HL-60/S4 treated with retinoic acid at 250 ng/mL for 4 days and 3 days (cell line): ENCODE results near the gene TPO.
"Not testable (repeated sequence)": the region's sequence is repeated elsewhere in the genome, so short reads cannot be mapped to it uniquely, and the experiment has no call there.

Experiments used
- in situ Hi-C: fragments of 300-500 bp; cut with MboI; formaldehyde crosslinking; loops from 2 replicates; pipeline ENCODE4 v1.7.0; 2022; ENCODE audit warnings: low sequenced_read_pairs

TPO gene

DNA sequence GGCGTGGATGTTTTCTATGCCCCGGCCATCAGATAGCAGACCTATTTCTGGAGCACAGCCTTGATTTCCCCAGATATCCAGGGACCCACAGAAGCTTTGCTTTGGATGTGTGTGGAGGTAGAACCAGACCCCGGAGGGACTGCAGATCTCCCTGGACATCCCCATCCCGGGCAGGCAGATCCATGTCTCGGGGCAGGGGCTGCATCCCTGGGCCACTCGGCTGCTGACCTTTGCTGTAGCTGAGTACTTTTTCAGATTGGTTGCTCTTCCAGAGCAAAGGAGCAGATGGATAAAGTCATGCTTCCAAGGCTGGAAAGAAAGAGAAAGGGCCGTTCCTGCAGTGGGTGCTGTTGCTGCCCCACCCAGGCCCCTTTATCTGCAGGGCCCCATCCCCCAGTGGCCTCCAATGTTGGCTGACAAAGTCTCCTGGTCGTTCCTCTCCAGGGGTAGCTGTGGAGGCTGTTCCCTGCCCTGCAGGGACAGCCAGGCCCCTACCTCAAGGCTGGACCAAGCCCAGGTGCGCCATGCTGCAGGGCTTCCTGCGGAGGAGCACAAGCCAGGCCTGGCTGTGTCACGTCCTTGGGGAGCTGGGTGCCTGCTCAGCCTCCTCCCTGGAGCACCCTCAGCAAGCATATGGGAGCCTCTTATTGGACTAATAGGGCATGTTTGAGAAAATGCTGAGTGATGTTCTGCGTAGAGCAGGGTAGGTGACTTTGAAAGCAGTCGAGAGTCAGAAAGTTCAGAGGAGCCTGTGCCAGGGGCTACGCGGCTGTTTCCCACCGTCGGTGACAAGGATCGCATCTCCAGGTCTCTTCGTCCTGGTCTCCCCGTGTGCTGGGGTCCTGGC, 68.4 kb downstream of the TPO start:
- in situ Hi-C loops = no loop called here

DNA sequence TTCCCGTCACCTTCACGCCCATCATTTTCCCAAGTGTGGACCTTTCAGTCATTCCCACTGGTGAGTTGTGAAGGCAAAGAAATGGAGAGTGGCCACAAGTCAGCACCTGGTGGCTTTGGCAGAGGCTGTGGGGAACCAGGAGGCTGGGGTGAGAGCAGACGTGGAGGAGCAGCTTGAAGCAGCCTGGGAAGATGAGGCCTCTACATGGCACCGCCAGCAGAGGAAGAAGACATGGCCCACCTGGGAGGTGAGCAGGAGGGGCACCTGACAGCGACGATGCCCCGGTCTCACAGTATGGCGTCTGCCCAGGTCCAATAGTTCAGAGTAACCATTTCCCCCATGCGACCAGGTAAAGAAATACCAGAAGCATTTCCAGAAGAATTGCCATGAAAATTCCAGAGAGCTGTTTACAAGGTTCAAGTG, 69.0 kb downstream of the TPO start:
- in situ Hi-C loops = no loop called here

- in situ Hi-C loops = no loop called here
Measured at GRCh38 chr2:1482981-1483380, 69.7 kb downstream of the TPO start.

GRCh38 chr2:1483551-1483950, 70.3 kb downstream of the TPO start:
- in situ Hi-C loops = no loop called here

- in situ Hi-C loops = no loop called here
Measured at GRCh38 chr2:1484131-1484884, 71.0 kb downstream of the TPO start.

DNA sequence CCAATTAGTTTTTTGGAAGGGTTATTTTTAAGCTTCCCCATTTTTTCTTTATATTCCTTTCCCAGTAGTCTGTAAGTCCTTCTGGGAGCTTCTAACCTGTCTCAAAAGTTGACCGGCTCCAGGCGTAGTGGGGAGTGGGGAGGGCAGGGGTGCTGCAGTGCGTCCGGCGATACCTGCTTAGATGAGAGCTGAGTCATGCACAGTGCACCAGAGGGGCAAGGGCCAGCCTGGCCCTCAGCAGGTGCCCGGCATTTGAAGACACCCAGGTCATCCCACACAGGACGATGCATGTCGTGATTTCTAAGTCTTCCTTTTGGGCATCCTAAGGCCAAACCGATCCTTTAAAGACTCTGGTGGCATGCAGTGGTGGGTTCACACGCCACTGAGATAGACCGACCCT, 73.4 kb downstream of the TPO start:
- in situ Hi-C loops = no loop called here

GRCh38 chr2:1487758-1488157, 74.5 kb downstream of the TPO start:
- in situ Hi-C loops = no loop called here

- in situ Hi-C loops = no loop called here
Measured at GRCh38 chr2:1488181-1488671, 75.0 kb downstream of the TPO start.

DNA sequence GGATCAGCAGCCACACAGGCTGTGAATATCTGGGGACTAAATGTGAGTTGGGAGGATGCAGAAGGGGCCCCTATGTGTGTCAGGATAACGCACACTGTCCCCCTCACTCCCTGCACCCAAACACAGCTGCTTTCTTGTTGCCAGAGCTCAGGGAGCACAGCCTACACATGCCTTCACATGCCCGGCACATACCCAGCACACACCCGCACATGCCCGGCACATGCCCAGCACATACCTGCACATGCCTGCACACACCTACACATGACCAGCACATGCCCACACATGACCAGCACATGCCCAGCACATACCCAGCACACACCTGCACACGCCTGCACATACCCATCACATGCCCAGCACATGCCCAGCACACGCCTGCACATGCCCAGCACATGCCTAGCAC, 75.6 kb downstream of the TPO start:
- in situ Hi-C loops = no loop called here

- in situ Hi-C loops = no loop called here
Measured at GRCh38 chr2:1489486-1489885, 76.2 kb downstream of the TPO start.

- in situ Hi-C loops = not testable (repeated sequence)
Measured at GRCh38 chr2:1490381-1490780, 77.1 kb downstream of the TPO start.

DNA sequence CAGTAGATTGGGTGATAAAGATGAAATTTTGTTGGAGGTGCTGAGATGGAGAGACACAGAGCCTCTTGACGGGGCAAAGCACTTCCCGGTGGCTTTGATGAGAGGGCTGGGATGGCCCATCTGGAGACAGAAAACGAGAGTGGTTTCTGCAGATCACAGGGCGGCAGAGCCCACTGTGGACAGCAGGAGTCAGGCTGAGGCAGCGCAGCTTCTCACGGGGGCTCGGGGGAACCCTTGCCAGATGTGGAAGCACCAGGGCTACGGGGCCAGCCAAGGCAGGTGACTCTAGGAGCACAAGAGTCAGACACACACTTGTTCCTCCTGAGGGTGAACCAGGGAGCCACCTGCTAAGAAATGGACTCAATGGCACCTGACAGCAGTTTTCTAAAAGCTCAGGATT, 78.5 kb downstream of the TPO start:
- in situ Hi-C loops = no loop called here

DNA sequence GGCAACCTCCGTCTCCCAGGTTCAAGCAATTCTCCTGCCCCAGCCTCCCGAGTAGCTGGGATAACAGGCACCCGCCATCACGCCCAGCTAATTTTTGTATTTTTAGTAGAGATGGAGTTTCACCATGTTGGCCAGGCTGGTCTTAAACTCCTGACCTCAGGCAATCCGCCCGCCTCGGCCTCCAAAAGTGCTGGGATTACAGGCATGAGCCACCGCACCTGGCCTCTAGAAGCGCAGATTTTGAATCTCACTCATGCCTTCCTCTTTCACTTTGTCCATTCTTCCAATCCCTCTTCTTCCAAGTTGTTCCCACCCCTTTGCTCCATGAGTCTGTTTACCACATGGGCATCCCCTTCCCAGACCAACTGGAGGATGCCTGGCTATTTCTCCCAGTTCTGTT, 79.0 kb downstream of the TPO start:
- in situ Hi-C loops = not testable (repeated sequence)

DNA sequence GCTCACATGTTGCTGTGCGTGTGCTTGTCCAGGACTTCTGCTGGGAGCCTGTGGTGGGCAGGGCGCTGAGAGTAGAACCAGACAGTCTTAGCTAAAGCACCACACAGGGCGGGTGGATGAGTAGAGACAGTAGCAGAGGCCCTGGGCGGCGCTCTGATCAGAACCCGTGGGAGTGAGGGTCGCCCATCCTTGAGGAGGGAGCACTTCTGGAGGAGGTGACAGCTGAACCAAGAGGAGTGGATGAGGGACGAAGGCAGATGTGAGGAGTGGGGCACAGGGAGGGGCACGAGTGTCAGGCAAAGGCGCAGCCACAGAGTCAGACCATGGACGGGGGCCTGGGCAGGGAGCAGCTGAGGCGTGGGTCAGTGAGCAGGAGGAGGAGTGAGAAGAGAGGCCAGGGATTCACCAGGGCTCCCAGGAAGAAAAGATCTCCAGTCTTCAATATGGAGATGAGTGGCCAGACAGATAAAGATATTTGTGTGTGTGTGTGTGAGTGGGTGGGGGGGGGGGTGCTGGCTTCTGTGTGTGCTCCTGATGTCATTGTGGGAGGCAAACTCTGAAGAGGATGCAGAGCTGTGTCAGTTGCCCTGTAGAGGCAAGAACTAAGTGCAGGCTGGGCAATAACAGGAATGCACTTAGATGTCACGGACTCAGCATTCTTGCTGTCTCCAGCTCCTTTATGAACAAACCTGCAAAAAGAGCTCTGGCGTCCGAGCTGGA, 79.6 kb downstream of the TPO start:
- in situ Hi-C loops = no loop called here

DNA sequence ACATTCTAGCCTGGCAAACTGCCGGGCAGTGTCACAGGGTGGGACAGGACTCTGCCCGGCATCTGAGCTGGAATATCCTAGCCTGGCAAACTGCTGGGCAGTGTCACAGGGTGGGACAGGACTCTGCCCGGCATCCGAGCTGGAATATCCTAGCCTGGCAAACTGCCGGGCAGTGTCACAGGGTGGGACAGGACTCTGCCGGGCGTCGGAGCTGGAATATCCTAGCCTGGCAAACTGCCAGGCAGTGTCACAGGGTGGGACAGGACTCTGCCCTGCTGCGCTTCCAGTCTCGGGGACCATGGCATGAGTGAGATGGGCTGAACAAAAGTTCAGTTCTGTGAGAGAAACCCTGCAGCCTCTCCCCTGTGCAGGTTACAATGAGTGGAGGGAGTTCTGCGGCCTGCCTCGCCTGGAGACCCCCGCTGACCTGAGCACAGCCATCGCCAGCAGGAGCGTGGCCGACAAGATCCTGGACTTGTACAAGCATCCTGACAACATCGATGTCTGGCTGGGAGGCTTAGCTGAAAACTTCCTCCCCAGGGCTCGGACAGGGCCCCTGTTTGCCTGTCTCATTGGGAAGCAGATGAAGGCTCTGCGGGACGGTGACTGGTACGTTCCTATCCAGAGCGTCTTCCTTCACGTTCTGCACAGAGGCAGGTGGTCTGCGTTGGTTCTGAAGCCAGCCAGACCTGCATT, 80.3 kb downstream of the TPO start:
- in situ Hi-C loops = no loop called here

GRCh38 chr2:1494257-1494656, 81.0 kb downstream of the TPO start:
- in situ Hi-C loops = no loop called here

DNA sequence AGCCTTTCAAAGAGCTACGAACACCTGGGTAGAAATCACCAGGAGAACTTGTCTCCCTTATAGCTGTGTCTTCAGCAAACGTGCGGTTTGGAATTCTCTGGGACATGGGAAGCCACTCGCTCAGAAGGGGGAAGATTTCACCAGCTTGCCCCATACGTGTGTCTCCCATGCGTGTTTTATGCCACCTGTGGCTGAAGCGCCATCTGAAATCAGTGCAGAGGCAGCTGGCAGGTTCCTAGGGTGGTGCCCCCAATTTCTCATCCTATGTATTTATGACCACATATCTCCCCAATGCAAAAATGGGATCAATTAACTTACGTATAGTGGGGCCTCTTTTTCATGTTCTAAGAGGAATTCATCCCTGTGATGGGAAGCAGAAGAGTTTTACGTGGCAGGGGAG, 81.6 kb downstream of the TPO start:
- in situ Hi-C loops = no loop called here

GRCh38 chr2:1495676-1496358, 82.6 kb downstream of the TPO start:
- in situ Hi-C loops = no loop called here

DNA sequence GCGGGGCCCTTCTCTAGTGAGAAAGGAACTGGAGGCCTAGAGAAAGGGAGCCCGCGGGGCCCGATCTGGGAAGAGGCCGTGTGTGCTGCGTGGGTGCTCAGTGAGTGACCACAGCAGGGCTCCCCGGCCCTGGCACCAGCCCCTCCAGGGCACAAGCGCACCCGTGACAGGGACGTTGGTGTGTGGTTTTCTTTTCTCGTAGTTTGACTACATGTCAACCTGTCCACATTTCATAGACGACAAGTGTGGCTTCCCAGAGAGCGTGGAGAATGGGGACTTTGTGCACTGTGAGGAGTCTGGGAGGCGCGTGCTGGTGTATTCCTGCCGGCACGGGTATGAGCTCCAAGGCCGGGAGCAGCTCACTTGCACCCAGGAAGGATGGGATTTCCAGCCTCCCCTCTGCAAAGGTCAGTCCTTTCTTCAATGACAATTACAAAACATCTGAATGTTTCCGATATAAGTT, 83.1 kb downstream of the TPO start:
- in situ Hi-C loops = no loop called here

DNA sequence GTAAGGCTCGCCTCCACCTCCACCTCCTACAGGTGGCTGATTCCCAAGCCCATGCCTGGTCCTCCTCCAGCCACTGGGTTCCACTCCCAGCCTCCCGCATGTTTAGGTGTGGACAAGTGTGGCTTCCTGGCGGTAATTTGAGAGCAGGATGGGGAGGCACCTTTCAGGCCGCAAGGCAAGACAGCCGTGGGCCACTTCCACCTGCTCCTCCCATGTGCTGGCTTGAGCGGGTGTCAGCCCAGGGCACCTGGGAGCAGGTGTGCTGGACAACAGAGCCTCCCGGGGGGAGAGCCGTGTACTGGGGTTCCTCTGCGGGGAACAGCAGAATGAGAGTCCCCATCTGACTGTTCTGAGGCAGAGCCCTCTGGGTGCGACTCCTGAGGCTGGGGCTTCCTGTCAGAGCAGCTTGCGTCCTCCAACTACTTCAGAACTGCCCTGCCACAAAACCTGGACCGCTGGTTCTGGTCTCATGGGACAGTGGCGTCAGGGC, 83.9 kb downstream of the TPO start:
- in situ Hi-C loops = no loop called here
